Ovary (tissue), 3 donors: ENCODE results near the gene THRA.

ENCODE experiments used
- CTCF ChIP-seq, 3 donors: fragments of 450-650 bp in 2 of 3; fragments of 200-600 bp in 1 of 3; IDR thresholded peaks; one replicate each; pipeline versions ENCODE4 v1.5.1 to v1.8.0; 2016 to 2022; ENCODE audit warnings: antibody characterized with exemption in 3 of 3, mild to moderate bottlenecking in 1 of 3
- POLR2A ChIP-seq: fragments of 450-650 bp; IDR thresholded peaks from one replicate; pipeline ENCODE4 v1.6.1; 2017; ENCODE audit warnings: antibody characterized with exemption, mild to moderate bottlenecking, moderate library complexity
- donor health status: DM: no; HTN: no; CAD: no.

GRCh38 chr17:40025559-40025958 lies 37.2 kb upstream of the THRA start:
- TF ChIP-seq CTCF (IDR thresholded peaks at IDR 0.05) (no peak), POLR2A (no peak)
